Measurements from ENCODE around the gene RNU1-2. TPM values are rescaled to one million over a fixed set of nuclear protein-coding genes. Genes with fewer than 3 reads are reported as not detected.
"Not testable (repeated sequence)": the region's sequence is repeated elsewhere in the genome, so short reads cannot be mapped to it uniquely, and the experiment has no call there.

Gene RNU1-2
- under 0.01 TPM in 2 replicates for total RNA-seq
- not detected in 2 replicates for polyA plus RNA-seq

DNA sequence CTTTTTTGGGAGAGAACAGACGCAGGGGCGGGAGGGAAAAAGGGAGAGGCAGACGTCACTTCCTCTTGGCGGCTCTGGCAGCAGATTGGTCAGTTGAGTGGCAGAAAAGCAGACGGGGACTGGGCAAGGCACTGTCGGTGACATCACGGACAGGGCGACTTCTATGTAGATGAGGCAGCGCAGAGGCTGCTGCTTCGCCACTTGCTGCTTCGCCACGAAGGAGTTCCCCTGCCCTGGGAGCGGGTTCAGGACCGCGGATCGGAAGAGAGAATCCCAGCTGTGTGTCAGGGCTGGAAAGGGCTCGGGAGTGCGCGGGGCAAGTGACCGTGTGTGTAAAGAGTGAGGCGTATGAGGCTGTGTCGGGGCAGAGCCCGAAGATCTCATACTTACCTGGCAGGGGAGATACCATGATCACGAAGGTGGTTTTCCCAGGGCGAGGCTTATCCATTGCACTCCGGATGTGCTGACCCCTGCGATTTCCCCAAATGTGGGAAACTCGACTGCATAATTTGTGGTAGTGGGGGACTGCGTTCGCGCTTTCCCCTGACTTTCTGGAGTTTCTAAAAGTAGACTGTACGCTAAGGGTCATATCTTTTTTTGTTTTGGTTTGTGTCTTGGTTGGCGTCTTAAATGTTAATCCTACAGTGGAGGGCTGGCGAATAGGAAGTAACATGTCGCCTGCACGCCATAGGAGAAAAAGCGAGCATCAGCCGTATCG lies at the start of gene RNU1-2:
Gene RNU1-2 (plus strand): TSS at position 383 of the 718 bp plus-strand sequence.
- Histone ChIP-seq H3K4me3 (peak within 1 kb of the TSS; percentile 27), H3K4me2 (peak within 1 kb of the TSS; percentile 77), H2AFZ (peak within 1 kb of the TSS; percentile 40), H3K27ac (peak within 1 kb of the TSS; percentile 93)
- not testable (repeated sequence) for H3K79me2 ChIP-seq; H3K36me3 ChIP-seq (replicated peaks; ENCODE audit: insufficient read depth, low read depth); H4K20me1 ChIP-seq (ENCODE audit: insufficient read depth, poor library complexity, severe bottlenecking); H3K9me3 ChIP-seq (ENCODE audit: low read depth); H3K27me3 ChIP-seq; H3K9me2 ChIP-seq (replicated peaks; ENCODE audit: insufficient read depth); H3K4me1 ChIP-seq (ENCODE audit: insufficient read depth)
- DNase-seq (ENCODE audit: low spot score) = peak; percentile 89
- whole genome bisulfite sequencing (ENCODE audit: low lambda C conversion rate, missing lambda C conversion rate) = 1% methylated on average over 26 of the region's 39 CpGs

DNA sequence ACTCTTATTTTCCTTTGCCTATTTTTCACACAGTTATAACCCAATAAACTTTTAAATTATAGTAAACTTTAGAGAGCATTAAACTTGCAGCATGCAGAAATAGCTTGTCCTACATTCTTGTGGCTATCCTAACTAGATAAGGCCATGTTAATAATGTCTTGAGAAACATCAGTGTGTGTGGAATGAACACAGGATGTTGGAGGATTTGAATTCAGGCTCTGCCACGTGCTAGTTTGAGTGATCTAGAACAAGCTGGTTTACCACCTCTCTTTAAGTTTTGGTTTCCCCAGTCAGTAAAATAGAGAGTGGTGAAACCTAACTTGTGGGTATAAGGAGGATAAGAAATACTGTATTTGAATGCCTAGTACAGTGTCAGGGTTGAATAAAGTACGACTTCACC lies 39.6 kb upstream of the RNU1-2 start:
- H3K4me2 ChIP-seq; H4K20me1 ChIP-seq (ENCODE audit: insufficient read depth, poor library complexity, severe bottlenecking); H2AFZ ChIP-seq; H3K36me3 ChIP-seq (replicated peaks; ENCODE audit: insufficient read depth, low read depth); H3K9me2 ChIP-seq (replicated peaks; ENCODE audit: insufficient read depth); H3K9me3 ChIP-seq (ENCODE audit: low read depth); H3K27ac ChIP-seq; H3K79me2 ChIP-seq; H3K27me3 ChIP-seq; H3K4me3 ChIP-seq; DNase-seq (ENCODE audit: low spot score); H3K4me1 ChIP-seq (ENCODE audit: insufficient read depth): not testable (repeated sequence)
- 69% methylated on average over 2 of the region's 2 CpGs for WGBS (ENCODE audit: low lambda C conversion rate, missing lambda C conversion rate)

DNA sequence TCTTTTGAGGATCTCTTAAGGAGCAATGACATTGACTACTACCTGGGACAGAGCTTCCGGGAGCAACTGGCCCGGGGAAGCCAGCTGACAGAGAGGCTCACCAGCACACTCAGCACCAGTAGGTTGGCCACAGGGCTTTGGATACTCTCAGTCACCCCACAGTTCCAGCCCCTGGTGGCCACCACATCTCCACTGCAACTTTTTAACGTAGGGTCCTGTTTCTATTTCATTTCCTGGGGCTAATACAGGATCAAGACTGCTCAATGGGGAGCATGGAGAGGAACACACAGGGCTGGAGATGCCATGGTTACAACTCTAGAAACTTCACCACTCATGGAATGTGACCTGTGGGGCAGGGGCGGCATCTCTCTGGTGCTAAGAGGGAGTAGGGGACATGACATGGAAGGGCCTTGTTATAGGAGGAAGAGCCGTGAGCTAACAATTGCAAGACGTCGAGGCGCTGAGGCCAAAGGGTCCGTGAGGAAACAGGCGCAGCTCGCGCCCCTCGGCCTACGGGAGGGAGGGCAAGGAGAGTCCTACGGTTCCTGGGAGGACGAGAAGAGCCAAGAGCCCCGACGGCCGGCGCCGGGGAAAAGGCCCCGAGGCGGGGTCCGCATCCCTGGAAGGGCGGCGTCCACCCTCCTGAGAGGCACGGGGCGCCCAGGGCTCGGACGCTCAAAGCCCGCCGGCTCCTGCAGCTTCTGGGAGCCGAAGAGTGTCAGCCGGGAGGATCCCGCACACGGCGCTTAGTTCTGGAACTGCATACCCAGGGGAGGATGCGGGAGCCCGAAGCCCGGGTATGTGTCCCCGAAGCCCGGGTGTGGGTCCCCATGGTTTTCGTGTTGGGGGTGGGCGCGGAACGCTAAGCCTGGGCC lies 36.4 kb upstream of the RNU1-2 start:
- not testable (repeated sequence) for H3K79me2 ChIP-seq; H3K9me2 ChIP-seq (replicated peaks; ENCODE audit: insufficient read depth); H4K20me1 ChIP-seq (ENCODE audit: insufficient read depth, poor library complexity, severe bottlenecking); H2AFZ ChIP-seq; DNase-seq (ENCODE audit: low spot score); H3K27me3 ChIP-seq; H3K4me2 ChIP-seq; H3K9me3 ChIP-seq (ENCODE audit: low read depth); H3K36me3 ChIP-seq (replicated peaks; ENCODE audit: insufficient read depth, low read depth); H3K27ac ChIP-seq; H3K4me3 ChIP-seq; H3K4me1 ChIP-seq (ENCODE audit: insufficient read depth)
- 61% methylated on average over 35 of the region's 46 CpGs for WGBS (ENCODE audit: low lambda C conversion rate, missing lambda C conversion rate)

DNA sequence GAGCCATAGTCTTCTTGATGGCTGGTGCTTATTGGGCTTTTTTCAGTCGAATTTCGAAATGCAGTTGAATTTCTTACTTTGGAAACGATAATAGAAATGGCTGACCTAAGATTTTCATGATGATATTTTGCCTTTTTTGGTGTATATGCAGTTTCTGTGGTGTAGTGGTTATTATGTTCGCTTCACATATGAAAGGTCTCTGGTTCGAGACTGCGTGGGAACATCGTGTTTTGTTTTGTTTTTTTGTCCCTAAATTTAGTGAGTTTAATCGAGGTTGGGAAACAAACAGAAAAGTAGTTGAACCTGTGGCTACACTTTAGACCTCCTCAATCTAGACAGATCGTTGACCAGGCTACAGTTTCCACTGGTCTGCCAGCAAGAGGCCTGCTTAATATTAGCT lies 35.7 kb upstream of the RNU1-2 start:
- not testable (repeated sequence) for H3K27ac ChIP-seq; H3K27me3 ChIP-seq; H3K4me1 ChIP-seq (ENCODE audit: insufficient read depth); H3K9me2 ChIP-seq (replicated peaks; ENCODE audit: insufficient read depth); H3K36me3 ChIP-seq (replicated peaks; ENCODE audit: insufficient read depth, low read depth); H3K4me3 ChIP-seq; H3K79me2 ChIP-seq; DNase-seq (ENCODE audit: low spot score); H3K4me2 ChIP-seq; H4K20me1 ChIP-seq (ENCODE audit: insufficient read depth, poor library complexity, severe bottlenecking); H2AFZ ChIP-seq; H3K9me3 ChIP-seq (ENCODE audit: low read depth)
- WGBS (ENCODE audit: low lambda C conversion rate, missing lambda C conversion rate) = 62% methylated on average over 6 of the region's 9 CpGs

- not testable (repeated sequence) for H3K36me3 ChIP-seq (replicated peaks; ENCODE audit: insufficient read depth, low read depth); H4K20me1 ChIP-seq (ENCODE audit: insufficient read depth, poor library complexity, severe bottlenecking); H3K4me3 ChIP-seq; H3K9me3 ChIP-seq (ENCODE audit: low read depth); H3K4me1 ChIP-seq (ENCODE audit: insufficient read depth); H3K79me2 ChIP-seq; H2AFZ ChIP-seq; H3K9me2 ChIP-seq (replicated peaks; ENCODE audit: insufficient read depth); H3K4me2 ChIP-seq; H3K27ac ChIP-seq; H3K27me3 ChIP-seq
- peak; percentile 27 for DNase-seq (ENCODE audit: low spot score)
- 39% methylated on average over 12 of the region's 16 CpGs for WGBS (ENCODE audit: low lambda C conversion rate, missing lambda C conversion rate)
Observed at GRCh38 chr1:16861832-16862245, 33.9 kb upstream of the RNU1-2 start.

GRCh38 chr1:16862415-16862814 lies 33.4 kb upstream of the RNU1-2 start:
- not testable (repeated sequence) for DNase-seq (ENCODE audit: low spot score); H3K9me2 ChIP-seq (replicated peaks; ENCODE audit: insufficient read depth); H4K20me1 ChIP-seq (ENCODE audit: insufficient read depth, poor library complexity, severe bottlenecking); H3K4me1 ChIP-seq (ENCODE audit: insufficient read depth); H3K27ac ChIP-seq; H3K4me2 ChIP-seq; H3K4me3 ChIP-seq; H3K36me3 ChIP-seq (replicated peaks; ENCODE audit: insufficient read depth, low read depth); H3K9me3 ChIP-seq (ENCODE audit: low read depth); H3K27me3 ChIP-seq; H2AFZ ChIP-seq; H3K79me2 ChIP-seq
- 96% methylated on average over 16 of the region's 25 CpGs for WGBS (ENCODE audit: low lambda C conversion rate, missing lambda C conversion rate)

DNA sequence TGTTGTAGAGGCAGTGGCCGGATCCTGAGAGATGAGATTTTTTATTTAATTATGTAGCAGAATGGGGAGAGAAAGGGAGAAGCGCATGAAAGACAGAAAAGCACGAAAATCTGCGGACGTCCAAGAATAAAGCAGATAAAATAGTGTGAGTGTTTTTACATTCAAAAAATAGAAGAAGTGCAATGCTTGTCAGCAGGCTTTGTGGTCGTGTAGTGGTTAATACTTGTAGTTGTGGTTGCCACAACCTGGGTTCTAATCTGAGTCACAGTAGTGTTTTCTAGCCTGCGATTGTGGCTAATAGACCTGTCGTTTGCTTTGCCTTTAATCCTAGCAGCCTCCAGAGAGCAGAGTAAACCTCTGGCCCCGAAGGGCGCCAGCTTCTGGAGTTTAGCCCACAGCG lies 32.8 kb upstream of the RNU1-2 start:
- DNase-seq (ENCODE audit: low spot score); H3K36me3 ChIP-seq (replicated peaks; ENCODE audit: insufficient read depth, low read depth); H3K4me1 ChIP-seq (ENCODE audit: insufficient read depth); H2AFZ ChIP-seq; H3K27ac ChIP-seq; H4K20me1 ChIP-seq (ENCODE audit: insufficient read depth, poor library complexity, severe bottlenecking); H3K9me2 ChIP-seq (replicated peaks; ENCODE audit: insufficient read depth); H3K27me3 ChIP-seq; H3K4me2 ChIP-seq; H3K9me3 ChIP-seq (ENCODE audit: low read depth); H3K79me2 ChIP-seq; H3K4me3 ChIP-seq: not testable (repeated sequence)
- WGBS (ENCODE audit: low lambda C conversion rate, missing lambda C conversion rate) = 80% methylated on average over 6 of the region's 11 CpGs

- not testable (repeated sequence) for H3K36me3 ChIP-seq (replicated peaks; ENCODE audit: insufficient read depth, low read depth); H3K27me3 ChIP-seq; H3K79me2 ChIP-seq; H3K4me2 ChIP-seq; H2AFZ ChIP-seq; H3K27ac ChIP-seq; H3K4me1 ChIP-seq (ENCODE audit: insufficient read depth); H3K9me2 ChIP-seq (replicated peaks; ENCODE audit: insufficient read depth); H3K4me3 ChIP-seq; DNase-seq (ENCODE audit: low spot score); H3K9me3 ChIP-seq (ENCODE audit: low read depth); H4K20me1 ChIP-seq (ENCODE audit: insufficient read depth, poor library complexity, severe bottlenecking)
- 22% methylated on average over 3 of the region's 6 CpGs for WGBS (ENCODE audit: low lambda C conversion rate, missing lambda C conversion rate)
Observed at GRCh38 chr1:16866926-16867707, 28.7 kb upstream of the RNU1-2 start.

Measured in hepatocyte (in vitro differentiated cells).